KG1 (cell line): ENCODE data around the gene DENND1B.

Experiments used
- DNase-seq: peaks from one replicate; lab custom pipeline; 2025; lab: John Stamatoyannopoulos, UW

The DENND1B gene

DNA sequence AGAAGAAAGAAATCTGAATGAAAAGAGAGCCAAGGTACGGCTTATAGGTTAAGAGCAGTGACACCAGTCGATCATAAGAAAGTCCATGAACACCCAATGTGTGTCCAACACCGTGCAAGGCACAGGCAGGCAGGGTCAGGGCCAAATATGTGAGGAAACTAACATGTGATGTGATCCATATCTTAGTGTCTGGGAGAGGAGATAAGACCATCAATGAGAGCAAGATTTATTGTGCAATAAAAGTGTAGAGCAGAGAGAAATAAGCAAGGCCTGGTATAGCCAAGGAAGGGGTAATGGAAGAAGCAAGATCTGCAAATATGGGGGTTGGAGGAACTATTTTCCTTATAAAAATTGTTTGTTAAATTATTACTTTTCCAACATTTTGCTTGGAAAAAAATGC, 308.5 kb downstream of the DENND1B start:
- no peak for DNase-seq

DNA sequence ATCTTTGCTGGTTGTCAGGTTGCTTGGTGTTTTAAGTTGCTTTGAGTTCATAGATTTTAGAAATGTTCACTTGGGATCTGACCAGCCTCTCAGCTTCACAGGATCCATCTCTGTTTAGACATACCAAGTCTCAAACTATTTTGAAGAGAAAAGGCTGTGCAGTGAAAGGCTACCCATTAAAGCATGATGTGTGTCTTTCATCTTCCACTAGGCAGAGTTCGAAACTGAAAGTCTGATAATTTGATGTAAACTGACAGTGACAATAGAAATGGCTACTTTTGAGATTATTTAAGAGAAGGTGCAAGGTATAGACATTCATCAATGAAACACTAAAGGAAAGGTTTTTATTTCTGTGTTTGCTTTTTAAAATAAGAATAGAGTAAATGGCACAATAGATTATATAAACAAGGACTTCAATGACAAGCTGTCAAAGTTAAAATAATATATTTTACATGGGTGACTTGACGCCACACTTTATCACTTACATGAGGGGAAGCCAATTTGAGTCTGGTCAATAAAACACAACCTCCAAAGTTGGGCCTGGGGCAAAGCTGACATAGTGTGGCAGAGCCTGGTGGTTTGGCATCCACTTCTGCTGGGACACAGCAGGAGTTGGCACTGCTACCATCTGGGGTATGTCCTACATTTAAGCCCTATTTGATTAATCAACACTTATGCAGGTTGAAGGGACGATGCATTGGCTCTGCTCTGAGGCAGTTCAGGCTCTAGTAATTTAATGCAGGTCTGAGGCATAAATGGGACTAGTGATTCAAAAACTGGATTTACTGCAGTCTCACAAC, 309.6 kb downstream of the DENND1B start:
- DNase-seq: no peak

DNA sequence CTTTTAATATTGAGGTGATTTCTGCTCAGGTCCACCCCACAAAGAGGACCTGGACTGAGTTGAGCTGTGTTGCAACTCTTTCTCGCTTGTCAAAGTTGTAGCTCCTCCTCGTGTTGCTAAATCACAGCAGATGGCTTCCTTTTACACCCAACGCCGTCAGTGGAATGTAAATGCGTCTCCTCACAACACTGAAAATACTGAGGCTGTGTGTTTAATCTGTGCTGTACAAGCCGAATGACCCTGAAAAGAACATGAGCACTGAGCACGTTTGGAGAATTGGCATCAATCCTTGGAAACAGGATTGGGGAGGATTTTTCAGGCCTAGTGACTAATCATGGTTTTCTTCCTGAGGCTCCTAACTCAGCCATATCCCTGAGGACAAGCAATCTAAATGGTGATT, 311.2 kb downstream of the DENND1B start:
- no peak for DNase-seq

GRCh38 chr1:197463142-197463541, 312.1 kb downstream of the DENND1B start:
- no peak for DNase-seq

GRCh38 chr1:197462539-197462938, 312.7 kb downstream of the DENND1B start:
- DNase-seq: no peak
